Erythroblast (primary cell): ENCODE measurements around the gene TK1.

Experiments
- GATA1 ChIP-seq: IDR thresholded peaks from 2 replicates; pipeline ENCODE4 v1.6.1; 2011; ENCODE audit warnings: low read depth, mild to moderate bottlenecking, control low read depth, low read length, moderate library complexity
- POLR2A ChIP-seq: IDR thresholded peaks from 2 replicates; pipeline ENCODE4 v1.6.1; 2011; ENCODE audit warnings: mild to moderate bottlenecking, low read length

DNA sequence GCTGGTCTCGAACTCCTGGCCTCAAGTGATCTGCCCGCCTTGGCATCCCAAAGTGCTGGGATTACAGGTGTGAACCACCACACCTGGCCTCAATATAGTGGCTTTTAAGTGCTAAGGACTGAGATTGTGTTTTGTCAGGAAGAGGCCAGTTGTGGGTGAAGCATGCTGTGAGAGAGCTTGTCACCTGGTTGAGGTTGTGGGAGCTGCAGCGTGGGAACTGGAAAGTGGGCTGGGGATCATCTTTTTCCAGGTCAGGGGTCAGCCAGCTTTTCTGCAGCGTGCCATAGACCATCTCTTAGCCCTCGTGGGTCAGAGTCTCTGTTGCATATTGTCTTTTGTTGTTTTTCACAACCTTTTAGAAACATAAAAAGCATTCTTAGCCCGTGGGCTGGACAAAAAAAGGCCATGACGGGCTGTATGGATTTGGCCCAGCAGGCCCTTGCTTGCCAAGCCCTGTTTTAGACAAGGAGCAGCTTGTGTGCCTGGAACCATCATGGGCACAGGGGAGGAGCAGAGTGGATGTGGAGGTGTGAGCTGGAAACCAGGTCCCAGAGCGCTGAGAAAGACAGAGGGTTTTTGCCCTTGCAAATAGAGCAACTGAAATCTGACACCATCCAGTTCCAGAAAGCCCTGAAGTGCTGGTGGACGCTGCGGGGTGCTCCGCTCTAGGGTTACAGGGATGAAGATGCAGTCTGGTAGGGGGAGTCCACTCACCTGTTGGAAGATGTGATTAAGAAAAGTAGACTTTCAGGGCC is 32.7 kb upstream of the TK1 start:
- TF ChIP-seq POLR2A (no peak), GATA1 (no peak)
